ENCODE results near the gene SOST. TPM values are rescaled to one million over a fixed set of nuclear protein-coding genes. Genes with fewer than 3 reads are reported as not detected.

The SOST gene
- total RNA-seq (2021; ENCODE audit: unreplicated experiment) (not detected), Bru-seq, nascent RNA (not detected), BruChase-seq, experiment 1, labeled RNA remaining after a 2-hour chase (not detected), BruChase-seq, experiment 2, labeled RNA remaining after a 6-hour chase (percentile 17 among the genes with signal in this experiment)
- not detected for polyA plus RNA-seq (2012; ENCODE audit: insufficient read length)
- long read RNA-seq, result 0 reads

- ChIA-PET CTCF (interaction anchor here (0.7 to 3.9 kb wide), 2 partner anchors 64 to 72 kb away, joined by 3 to 24 read pairs; no protein-coding TSS in a partner anchor), POLR2A (no interaction called here)
- intact Hi-C loops (cut with micrococcal nuclease; ENCODE audit: unreplicated experiment), result no loop called here
Observed at GRCh38 chr17:43758497-43759174, at the start of gene SOST. SOST (minus strand) TSS chr17:43758791; CDS start chr17:43758741, 50 bp downstream.

GRCh38 chr17:43808076-43808475 is 49.5 kb upstream of the SOST start:
- CTCF ChIA-PET, result no interaction called here
- TF ChIP-seq REST (IDR thresholded peaks at IDR 0.05; ENCODE audit: insufficient read depth in 1 of 2, low read depth in 2 of 2, low read length in 1 of 2), result no peak
- no peak for TF ChIP-seq CTCF (IDR thresholded peaks at IDR 0.05)
- TF ChIP-seq TCF7L2 (IDR thresholded peaks at IDR 0.05; ENCODE audit: low read depth, low read length), result no peak
- TF ChIP-seq POLR2AphosphoS5 (IDR thresholded peaks at IDR 0.05; ENCODE audit: low read depth, low read length), result no peak

More at GRCh38 chr17:43758497-43759174, at the start of gene SOST:
- in situ Hi-C loops (cut with HindIII; ENCODE audit: low pct_unique_long_range_greater_than_20kb, low sequenced_read_pairs), result loop anchor here (10.0 kb wide), 1 partner anchor 54 kb away; no protein-coding TSS in a partner anchor
- H3K36me3 ChIP-seq (ENCODE audit: control insufficient read depth, insufficient read depth, low read length), result no peaks in the 10 kb centered on the region
- H3K27me3 ChIP-seq (ENCODE audit: control insufficient read depth, insufficient read depth, low read length), result no peaks in the 10 kb centered on the region
- no peak within 1 kb of the TSS for H3K27ac ChIP-seq (ENCODE audit: low read length)
- H3K4me1 ChIP-seq (ENCODE audit: control insufficient read depth, insufficient read depth, low read length), result no peaks in the 10 kb centered on the region
- no peaks in the 10 kb centered on the region for H3K9me3 ChIP-seq (ENCODE audit: control insufficient read depth, insufficient read depth, low read depth, low read length)
- DNase-seq (ENCODE audit: low read depth, low spot score) (no peak), ATAC-seq (no peak)
- BruUV-seq (replicated peaks), result no TSS peak
- H3K4me3 ChIP-seq (ENCODE audit: low read depth in 2 of 2, low read length in 2 of 2), result no peak within 1 kb of the TSS
- TF ChIP-seq CTCF (IDR thresholded peaks at IDR 0.05), result no peak
- no peak for TF ChIP-seq TCF7L2 (IDR thresholded peaks at IDR 0.05; ENCODE audit: low read depth, low read length)
- TF ChIP-seq REST (IDR thresholded peaks at IDR 0.05; ENCODE audit: insufficient read depth in 1 of 2, low read depth in 2 of 2, low read length in 1 of 2), result no peak
- TF ChIP-seq POLR2AphosphoS5 (IDR thresholded peaks at IDR 0.05; ENCODE audit: low read depth, low read length), result no peak
- no peak for TF ChIP-seq SIN3A (IDR thresholded peaks at IDR 0.05; ENCODE audit: borderline replicate concordance, insufficient read depth, low read depth, low read length)

More at GRCh38 chr17:43808076-43808475, 49.5 kb upstream of the SOST start:
- Histone ChIP-seq H3K27ac (ENCODE audit: low read length) (no peak overlapping the region), H3K9me3 (ENCODE audit: control insufficient read depth, insufficient read depth, low read depth, low read length) (no peaks in the 10 kb centered on the region), H3K36me3 (ENCODE audit: control insufficient read depth, insufficient read depth, low read length) (no peaks in the 10 kb centered on the region), H3K27me3 (ENCODE audit: control insufficient read depth, insufficient read depth, low read length) (no peaks in the 10 kb centered on the region), H3K4me3 (ENCODE audit: low read depth in 2 of 2, low read length in 2 of 2) (no peak overlapping the region), H3K4me1 (ENCODE audit: control insufficient read depth, insufficient read depth, low read length) (no peaks in the 10 kb centered on the region)
- in situ Hi-C loops (cut with HindIII; ENCODE audit: low pct_unique_long_range_greater_than_20kb, low sequenced_read_pairs) (no loop called here), intact Hi-C loops (cut with micrococcal nuclease; ENCODE audit: unreplicated experiment) (no loop called here)
- no peak for ATAC-seq
- DNase-seq (ENCODE audit: low read depth, low spot score), result no peak
- BruUV-seq (replicated peaks), result no TSS peak
- POLR2A ChIA-PET, result no interaction called here
